DMS53 treated with DMSO at 0.1 percent for 48 hours (cell line): ENCODE measurements around the gene IMMT.
"Not testable (repeated sequence)": the region's sequence is repeated elsewhere in the genome, so short reads cannot be mapped to it uniquely, and the experiment has no call there.

Experiments
- DNase-seq: peaks from one replicate; lab custom pipeline; 2025; ENCODE audit not compliant: unreplicated experiment; lab: John Stamatoyannopoulos, UW

Gene IMMT

GRCh38 chr2:86195055-86195807, at the start of gene IMMT:
Gene IMMT (minus strand): TSS chr2:86195462. CDS start chr2:86195382, 80 bp downstream.
- DNase-seq = peak; percentile 98

DNA sequence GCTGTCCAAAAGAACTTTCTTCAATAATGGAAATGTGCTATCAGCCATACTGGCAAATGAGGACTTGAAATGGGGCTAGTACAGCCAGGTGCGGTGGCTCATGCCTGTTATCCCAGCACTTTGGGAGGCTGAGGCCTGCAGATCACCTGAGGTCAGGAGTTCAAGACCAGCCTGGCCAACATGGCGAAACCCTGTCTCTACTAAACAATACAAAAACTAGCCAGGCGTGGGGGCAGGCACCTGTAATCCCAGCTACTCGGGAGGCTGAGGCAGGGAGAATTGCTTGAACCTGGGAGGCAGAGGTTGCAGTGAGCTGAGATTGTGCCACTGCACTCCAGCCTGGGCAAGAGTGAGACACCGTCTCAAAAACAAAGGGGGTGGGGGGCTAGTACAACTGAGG, 49.5 kb upstream of the IMMT start:
- DNase-seq = not testable (repeated sequence)

GRCh38 chr2:86243950-86244733, 48.9 kb upstream of the IMMT start:
- no peak for DNase-seq

DNA sequence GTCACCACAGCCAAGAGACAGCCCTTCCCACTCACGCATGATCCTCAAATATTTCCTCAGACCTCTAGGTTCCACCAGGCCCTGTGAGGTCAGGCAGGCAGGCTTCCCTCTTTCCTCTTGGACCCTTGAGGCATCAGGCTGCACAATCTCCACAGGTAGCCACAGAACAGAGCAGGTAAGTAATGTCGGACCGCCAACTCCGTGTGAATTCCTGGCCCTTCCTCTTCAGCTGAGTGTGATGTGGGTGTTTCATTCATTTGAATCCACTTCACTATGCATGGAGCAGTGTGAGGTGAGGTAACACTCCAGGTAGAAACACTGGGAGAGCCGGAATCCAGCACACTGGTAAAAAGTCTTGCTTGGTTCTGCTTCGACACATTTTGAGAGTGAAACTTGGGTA, 48.0 kb upstream of the IMMT start:
- DNase-seq = no peak

DNA sequence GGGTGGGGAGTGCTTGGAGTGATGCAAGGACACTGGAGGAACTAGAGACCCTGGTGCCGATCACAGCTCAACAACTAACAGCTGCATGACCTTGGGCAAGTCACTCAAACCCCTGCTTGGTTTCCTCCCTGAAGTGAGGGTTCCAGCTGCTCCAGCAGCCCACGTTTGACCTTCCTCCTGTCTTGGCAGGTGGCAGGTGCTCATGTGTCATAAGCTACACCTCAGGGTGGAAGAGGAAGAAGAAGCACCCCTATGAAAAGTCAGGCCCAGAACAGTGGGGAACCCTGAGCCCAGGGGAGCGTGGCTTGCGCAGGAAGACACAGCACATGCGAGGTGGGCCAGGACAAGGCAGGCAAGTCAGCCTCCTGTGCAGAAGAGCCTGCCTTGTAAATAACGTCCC, 46.3 kb upstream of the IMMT start:
- no peak for DNase-seq

DNA sequence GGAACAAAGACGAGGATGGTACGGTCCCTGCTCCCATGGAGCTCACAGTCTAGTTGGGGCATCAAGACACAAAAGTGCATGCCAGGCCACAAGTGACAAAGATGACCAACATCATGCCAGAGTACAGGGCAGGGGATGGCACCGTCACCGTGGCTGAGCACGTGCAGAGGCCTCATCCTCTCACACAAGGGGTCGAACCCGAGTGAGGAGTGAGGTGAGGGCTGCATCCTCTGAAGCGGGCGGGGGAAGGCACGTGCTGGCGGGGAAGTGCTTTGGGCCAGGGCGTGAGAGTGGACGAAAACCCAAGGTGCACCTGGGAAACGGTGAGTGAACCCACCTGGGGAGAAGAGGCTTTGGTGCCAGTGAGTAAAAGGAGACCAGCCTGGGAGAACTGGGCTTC, 45.0 kb upstream of the IMMT start:
- DNase-seq = no peak

- no peak for DNase-seq
Measured at GRCh38 chr2:86239745-86240144, 44.5 kb upstream of the IMMT start.

DNA sequence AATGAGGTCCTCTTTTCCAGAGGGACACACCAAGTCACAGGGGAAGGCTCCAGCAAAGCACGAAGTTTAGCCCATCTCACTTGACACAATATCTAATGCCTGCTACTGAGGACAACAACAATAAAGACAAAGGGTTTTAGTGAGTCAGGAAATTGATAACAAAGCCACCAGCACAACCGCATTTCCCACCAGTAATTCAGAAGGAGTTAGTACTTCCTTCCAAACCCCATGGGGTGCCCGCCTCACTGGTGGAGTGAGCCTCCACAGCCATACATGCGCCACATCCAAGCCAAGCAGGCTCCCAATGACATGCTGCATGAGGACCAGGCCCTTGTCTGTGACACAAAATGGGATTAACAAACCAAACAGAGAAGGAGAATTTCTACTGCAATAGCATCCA, 44.1 kb upstream of the IMMT start:
- DNase-seq = no peak

GRCh38 chr2:86238354-86238753, 43.1 kb upstream of the IMMT start:
- no peak for DNase-seq

DNA sequence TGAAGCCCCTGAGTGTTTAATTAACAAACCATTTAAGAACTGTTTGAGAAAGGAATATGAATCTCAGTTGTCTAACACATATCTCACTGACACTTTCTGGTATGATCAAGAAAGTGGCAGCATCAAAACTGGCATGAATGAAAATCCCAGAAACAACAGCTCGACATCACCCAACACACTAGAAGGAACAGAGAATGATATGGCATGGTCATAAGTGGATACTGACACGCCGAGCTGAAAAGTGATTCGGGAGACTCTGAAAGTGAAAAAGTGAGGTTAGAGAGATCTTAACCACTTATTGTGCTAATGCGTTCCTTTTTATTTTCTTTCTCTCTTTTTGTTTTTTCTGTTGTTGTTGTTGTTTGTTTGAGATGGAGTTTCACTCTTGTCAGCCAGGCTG, 41.9 kb upstream of the IMMT start:
- DNase-seq = no peak

GRCh38 chr2:86235196-86235980, 40.1 kb upstream of the IMMT start:
- DNase-seq = no peak

DNA sequence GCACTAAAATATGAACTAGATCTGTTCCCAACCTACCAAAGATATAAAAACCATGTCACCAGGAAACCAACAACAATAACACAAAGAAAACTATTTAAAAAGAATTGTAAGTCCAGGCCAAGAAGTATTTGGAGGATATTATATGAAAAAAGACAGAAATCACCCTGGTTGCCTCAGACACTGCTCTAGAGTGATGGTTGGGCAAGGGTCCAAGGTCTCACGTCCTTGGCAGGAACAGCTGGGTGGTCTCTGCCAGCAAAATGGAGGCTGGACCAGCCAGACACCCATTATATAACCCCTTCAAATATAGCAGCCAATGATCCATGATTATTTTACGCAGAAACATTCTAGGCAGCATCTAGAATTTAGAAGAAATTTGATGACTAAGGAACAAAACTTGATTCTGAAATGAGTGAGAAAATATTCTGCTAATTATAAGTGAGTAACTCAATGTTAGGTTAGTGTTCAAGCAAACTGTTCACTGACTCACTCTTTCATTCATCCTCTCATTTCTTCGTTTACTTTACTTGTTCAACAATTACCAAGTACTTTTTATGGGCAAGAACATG, 39.4 kb upstream of the IMMT start:
- no peak for DNase-seq

GRCh38 chr2:86233436-86233835, 38.2 kb upstream of the IMMT start:
- DNase-seq = no peak

- no peak for DNase-seq
Measured at GRCh38 chr2:86232910-86233309, 37.6 kb upstream of the IMMT start.

GRCh38 chr2:86232373-86232784, 37.1 kb upstream of the IMMT start:
- DNase-seq = no peak

DNA sequence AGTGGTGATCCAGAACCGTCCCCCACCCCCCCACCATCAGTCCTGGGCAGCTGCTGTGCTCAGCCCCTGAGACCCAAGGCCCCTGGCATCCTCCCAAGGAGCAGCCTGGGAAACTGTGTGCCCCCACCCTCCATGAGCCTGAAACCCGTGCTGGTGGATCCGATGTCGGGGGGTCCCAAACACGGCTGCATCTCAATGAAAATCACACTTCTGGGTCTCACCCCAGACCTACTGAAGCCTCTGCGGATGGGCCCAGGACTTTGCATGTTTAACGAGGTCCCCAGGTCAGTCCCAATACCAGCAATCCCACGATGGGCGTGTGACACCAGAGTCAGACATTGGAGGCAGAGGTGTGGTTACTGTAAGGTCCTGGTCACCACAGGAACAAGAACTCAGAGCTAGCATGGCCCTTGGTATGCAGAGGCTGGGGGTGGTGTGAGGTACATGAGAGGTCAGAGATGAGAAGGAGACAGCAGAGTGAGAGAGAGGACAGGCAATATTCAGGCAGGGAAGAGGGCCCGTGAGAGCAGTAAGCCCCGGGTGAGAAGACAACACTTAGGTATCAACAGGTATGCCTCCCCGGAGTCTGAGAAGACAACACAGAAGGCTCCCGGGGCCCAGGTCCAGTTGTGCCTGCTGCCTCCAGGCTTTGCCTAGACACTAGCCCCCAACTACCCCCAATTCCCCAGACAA, 36.6 kb upstream of the IMMT start:
- DNase-seq = no peak

GRCh38 chr2:86230961-86231360, 35.7 kb upstream of the IMMT start:
- no peak for DNase-seq

GRCh38 chr2:86229221-86229620, 34.0 kb upstream of the IMMT start:
- no peak for DNase-seq

DNA sequence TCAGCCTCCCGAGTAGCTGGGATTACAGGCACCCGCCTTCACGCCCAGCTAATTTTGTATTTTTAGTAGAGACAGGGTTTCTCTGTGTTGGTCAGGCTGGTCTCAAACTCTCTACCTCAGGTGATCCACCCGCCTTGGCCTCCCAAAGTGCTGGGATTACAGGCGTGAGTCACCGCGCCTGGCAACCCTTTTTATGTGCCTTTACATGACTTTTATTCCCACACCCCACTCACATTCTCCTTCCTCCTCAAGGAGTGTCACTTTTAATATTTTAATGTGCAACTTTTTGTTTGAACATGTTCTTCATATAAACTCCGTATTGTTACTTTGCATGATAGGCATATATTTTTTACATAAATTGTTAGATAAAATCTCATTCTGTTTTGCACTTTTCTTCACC, 33.3 kb upstream of the IMMT start:
- not testable (repeated sequence) for DNase-seq

- no peak for DNase-seq
Measured at GRCh38 chr2:86227685-86228084, 32.4 kb upstream of the IMMT start.
